Measurements from ENCODE around the gene SH3PXD2B.

SH3PXD2B gene

DNA sequence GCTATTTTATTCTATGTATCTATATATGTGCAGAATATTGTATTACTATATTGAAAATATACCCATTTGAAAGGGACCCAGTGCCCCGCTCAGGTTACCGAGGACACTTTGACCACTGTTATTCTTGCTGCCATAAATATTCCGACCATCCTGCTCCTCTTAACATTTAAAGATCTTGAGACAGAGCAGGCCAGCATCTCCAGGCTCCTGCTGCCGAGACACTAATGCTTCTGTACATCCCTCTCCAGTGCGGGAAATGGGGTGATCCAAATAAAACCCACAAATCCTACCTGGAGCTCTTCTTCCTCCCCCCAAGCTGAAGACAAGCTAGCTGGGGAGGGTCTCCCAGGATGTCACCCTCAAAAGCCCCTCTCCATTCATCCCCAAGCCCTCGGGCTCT lies 3.9 kb downstream of the SH3PXD2B start:
- TF ChIP-seq, protein P1, sequence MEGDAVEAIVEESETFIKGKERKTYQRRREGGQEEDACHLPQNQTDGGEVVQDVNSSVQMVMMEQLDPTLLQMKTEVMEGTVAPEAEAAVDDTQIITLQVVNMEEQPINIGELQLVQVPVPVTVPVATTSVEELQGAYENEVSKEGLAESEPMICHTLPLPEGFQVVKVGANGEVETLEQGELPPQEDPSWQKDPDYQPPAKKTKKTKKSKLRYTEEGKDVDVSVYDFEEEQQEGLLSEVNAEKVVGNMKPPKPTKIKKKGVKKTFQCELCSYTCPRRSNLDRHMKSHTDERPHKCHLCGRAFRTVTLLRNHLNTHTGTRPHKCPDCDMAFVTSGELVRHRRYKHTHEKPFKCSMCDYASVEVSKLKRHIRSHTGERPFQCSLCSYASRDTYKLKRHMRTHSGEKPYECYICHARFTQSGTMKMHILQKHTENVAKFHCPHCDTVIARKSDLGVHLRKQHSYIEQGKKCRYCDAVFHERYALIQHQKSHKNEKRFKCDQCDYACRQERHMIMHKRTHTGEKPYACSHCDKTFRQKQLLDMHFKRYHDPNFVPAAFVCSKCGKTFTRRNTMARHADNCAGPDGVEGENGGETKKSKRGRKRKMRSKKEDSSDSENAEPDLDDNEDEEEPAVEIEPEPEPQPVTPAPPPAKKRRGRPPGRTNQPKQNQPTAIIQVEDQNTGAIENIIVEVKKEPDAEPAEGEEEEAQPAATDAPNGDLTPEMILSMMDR (IDR thresholded peaks at IDR 0.05; ENCODE audit: low read length, missing control alignments): no peak
- peak overlapping the region; percentile 99 for H3K4me3 ChIP-seq (replicated peaks; ENCODE audit: low read depth, low read length)
- no peak for DNase-seq (ENCODE audit: low read depth)

DNA sequence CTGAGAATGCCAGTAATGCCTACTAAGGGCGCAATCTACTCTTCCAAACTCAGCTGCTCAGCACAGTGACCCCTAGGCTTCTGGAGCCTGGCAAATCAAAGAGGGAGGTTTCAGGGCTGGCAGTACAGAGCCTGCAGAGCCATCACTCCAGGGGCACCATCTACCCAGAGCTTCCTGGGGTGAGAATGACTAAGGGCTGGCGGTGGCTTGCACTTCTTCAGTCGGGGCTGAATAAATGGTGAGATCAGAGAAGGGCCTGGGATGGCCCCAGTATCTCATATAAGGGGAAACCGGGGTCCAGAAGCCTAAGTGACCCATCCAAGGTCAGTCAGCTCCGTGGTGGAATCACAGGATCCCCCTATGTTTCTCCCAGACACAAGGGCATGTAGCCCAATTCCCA lies 5.3 kb downstream of the SH3PXD2B start:
- TF ChIP-seq, protein P1 (IDR thresholded peaks at IDR 0.05; ENCODE audit: low read length, missing control alignments): no peak
- peak overlapping the region; percentile 1 for H3K4me3 ChIP-seq (replicated peaks; ENCODE audit: low read depth, low read length)
- DNase-seq (ENCODE audit: low read depth): no peak

DNA sequence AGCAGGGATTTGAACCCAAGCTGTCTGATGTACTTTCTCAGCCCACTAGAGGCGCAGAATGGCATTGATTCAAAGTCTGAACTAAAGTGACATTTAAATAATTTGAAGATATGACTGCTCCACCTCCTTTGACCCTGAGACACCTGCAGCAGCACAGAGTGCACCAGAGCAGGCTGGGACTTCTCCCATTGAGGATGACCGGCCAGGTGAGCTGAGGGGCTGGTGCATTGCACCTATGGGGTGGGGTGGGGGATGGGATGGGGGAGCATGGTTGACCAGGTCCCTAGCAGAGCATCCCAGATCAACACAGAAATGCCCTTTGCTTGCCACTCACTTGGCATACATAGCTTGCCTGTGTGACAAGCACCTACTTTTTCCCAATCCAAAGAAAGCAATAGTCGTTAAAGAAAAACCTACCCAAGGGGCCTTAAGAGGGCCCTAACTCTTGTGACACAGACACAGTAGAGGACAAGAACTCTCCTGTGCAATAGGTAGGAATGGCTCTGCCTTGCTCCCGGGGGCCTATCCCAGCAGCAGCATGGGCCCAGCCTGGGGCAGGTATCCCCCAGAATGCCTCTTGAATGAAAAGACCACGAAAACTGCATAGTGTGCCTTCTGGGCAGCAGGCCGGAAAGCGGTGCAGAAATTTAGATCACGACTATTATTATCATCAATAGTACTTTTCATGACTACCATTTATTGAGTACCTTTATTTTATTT lies 6.5 kb downstream of the SH3PXD2B start:
- TF ChIP-seq, protein P1 (IDR thresholded peaks at IDR 0.05; ENCODE audit: low read length, missing control alignments): no peak

GRCh38 chr5:172446336-172447051 lies 7.8 kb downstream of the SH3PXD2B start:
- peak overlapping the region; percentile 23 for H3K4me3 ChIP-seq (replicated peaks; ENCODE audit: low read depth, low read length)
- DNase-seq (ENCODE audit: low read depth): no peak
- TF ChIP-seq, protein P1 (IDR thresholded peaks at IDR 0.05; ENCODE audit: low read length, missing control alignments): no peak

More for the DNA sequence above, 6.5 kb downstream of the SH3PXD2B start:
- DNase-seq (ENCODE audit: low read depth): no peak
- no peak overlapping the region for H3K4me3 ChIP-seq (replicated peaks; ENCODE audit: low read depth, low read length)

DNA sequence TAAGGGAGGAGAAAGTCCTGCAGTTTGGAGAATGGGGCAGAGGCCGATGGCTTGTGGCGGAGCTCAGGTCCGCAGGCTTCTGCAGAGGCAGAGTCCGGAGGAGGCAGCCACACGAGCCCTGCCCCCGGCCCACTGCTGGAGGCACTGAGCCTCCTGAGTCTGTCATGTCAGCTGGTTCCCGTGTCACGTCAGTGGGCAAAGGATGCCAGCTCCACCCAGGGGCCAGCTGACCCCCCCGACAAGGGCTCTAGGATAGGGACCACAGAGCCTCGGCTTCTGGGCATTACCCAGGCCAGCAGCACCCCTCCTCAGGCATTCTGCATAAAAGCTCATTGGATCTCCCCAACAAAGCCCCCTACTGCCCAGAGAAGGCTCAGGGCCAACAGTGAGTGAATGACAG lies 8.5 kb downstream of the SH3PXD2B start:
- TF ChIP-seq, protein P1 (IDR thresholded peaks at IDR 0.05; ENCODE audit: low read length, missing control alignments): no peak
- DNase-seq (ENCODE audit: low read depth): no peak
- H3K4me3 ChIP-seq (replicated peaks; ENCODE audit: low read depth, low read length): no peak overlapping the region

GRCh38 chr5:172444626-172445365 lies 9.5 kb downstream of the SH3PXD2B start:
- no peak overlapping the region for H3K4me3 ChIP-seq (replicated peaks; ENCODE audit: low read depth, low read length)
- DNase-seq (ENCODE audit: low read depth): no peak
- TF ChIP-seq, protein P1 (IDR thresholded peaks at IDR 0.05; ENCODE audit: low read length, missing control alignments): no peak
